GM23338 (cell line): Measurements from ENCODE around the gene LIMK2. TPM values are rescaled to one million over a fixed set of nuclear protein-coding genes. Genes with fewer than 3 reads are reported as not detected.
A peak's percentile ranks its signal among the peaks of the same experiment; 100 is the strongest.

Experiments used
- ATAC-seq: fragments of 200-7000 bp; cut with Tn5 transposase; 3 replicates; pipeline ENCODE4 v1.9.1; 2020
- DNase-seq: peaks from one replicate; pipeline ENCODE4 v3.0.0-alpha.2; 2015; ENCODE audit warnings: low spot score
- H2AFZ ChIP-seq: fragments of 200-600 bp; sonication (generic); 2 replicates; pipeline ENCODE4 v1.8.0; 2016; ENCODE audit warnings: antibody characterized with exemption, mild to moderate bottlenecking, moderate library complexity
- H3F3A ChIP-seq: fragments of 200-600 bp; sonication (generic); replicated peaks from 2 replicates; pipeline ENCODE4 v1.8.0; 2017; ENCODE audit warnings: antibody characterized with exemption, mixed run types, low read depth
- H3K27ac ChIP-seq: fragments of 200-600 bp; sonication (generic); 2 replicates; pipeline ENCODE4 v1.6.1; 2016; ENCODE audit warnings: low read depth
- H3K27me3 ChIP-seq: fragments of 200-600 bp; sonication (generic); 2 replicates; pipeline ENCODE4 v1.8.0; 2016; ENCODE audit warnings: mild to moderate bottlenecking, mixed run types, moderate library complexity; ENCODE audit not compliant: insufficient read depth
- H3K36me3 ChIP-seq: fragments of 200-600 bp; sonication (generic); 2 replicates; pipeline ENCODE4 v1.8.0; 2016; ENCODE audit warnings: mild to moderate bottlenecking; ENCODE audit not compliant: insufficient read depth
- H3K4me1 ChIP-seq: fragments of 200-600 bp; sonication (generic); 2 replicates; pipeline ENCODE4 v1.8.0; 2016; ENCODE audit warnings: mild to moderate bottlenecking, moderate library complexity; ENCODE audit not compliant: insufficient read depth
- H3K4me2 ChIP-seq: fragments of 200-600 bp; sonication (generic); 2 replicates; pipeline ENCODE4 v1.7.1; 2017; ENCODE audit warnings: mixed run types
- H3K4me3 ChIP-seq: fragments of 200-600 bp; sonication (generic); 2 replicates; pipeline ENCODE4 v1.6.1; 2016; ENCODE audit warnings: mixed run types
- H3K79me2 ChIP-seq: fragments of 200-600 bp; sonication (generic); replicated peaks from 2 replicates; pipeline ENCODE4 v1.8.0; 2017; ENCODE audit warnings: mild to moderate bottlenecking; ENCODE audit not compliant: insufficient read depth
- H3K9me2 ChIP-seq: fragments of 200-600 bp; sonication (generic); 2 replicates; pipeline ENCODE4 v1.8.0; 2017; ENCODE audit not compliant: insufficient read depth
- H4K20me1 ChIP-seq: fragments of 200-600 bp; sonication (generic); replicated peaks from 2 replicates; pipeline ENCODE4 v1.8.0; 2017; ENCODE audit warnings: mild to moderate bottlenecking; ENCODE audit not compliant: insufficient read depth
- H3K27ac Mint-ChIP-seq: 2 replicates; pipeline ENCODE4 v1.8.0; 2020; ENCODE audit warnings: inconsistent platforms, mild to moderate bottlenecking, moderate library complexity, mixed read lengths
- H3K27me3 Mint-ChIP-seq: 3 replicates; pipeline ENCODE4 v1.8.0; 2022; ENCODE audit warnings: low read depth, mild to moderate bottlenecking, moderate library complexity, mixed read lengths, inconsistent platforms; ENCODE audit not compliant: insufficient read depth, poor library complexity
- H3K36me3 Mint-ChIP-seq: 3 replicates; pipeline ENCODE4 v1.8.0; 2021; ENCODE audit warnings: low read depth, mild to moderate bottlenecking, inconsistent platforms, moderate library complexity, mixed read lengths
- H3K4me1 Mint-ChIP-seq: 3 replicates; pipeline ENCODE4 v1.8.0; 2020; ENCODE audit warnings: mild to moderate bottlenecking, inconsistent platforms, mixed read lengths
- H3K4me3 Mint-ChIP-seq: 3 replicates; pipeline ENCODE4 v1.8.0; 2021; ENCODE audit warnings: moderate library complexity, mild to moderate bottlenecking, inconsistent platforms, mixed read lengths
- H3K9me3 Mint-ChIP-seq: 3 replicates; pipeline ENCODE4 v1.8.0; 2020; ENCODE audit warnings: moderate library complexity, mild to moderate bottlenecking, inconsistent platforms, mixed read lengths
- CREB1 ChIP-seq: fragments of 250-450 bp; sonication (Bioruptor Pico); IDR thresholded peaks from 2 replicates; pipeline ENCODE4 v1.5.0; 2020; ENCODE audit warnings: low read depth, mild to moderate bottlenecking, moderate library complexity
- ZNF331 ChIP-seq: fragments of 250-450 bp; sonication (Bioruptor Pico); IDR thresholded peaks from 2 replicates; pipeline ENCODE4 v1.5.0; 2020; ENCODE audit warnings: low read depth, mild to moderate bottlenecking, moderate library complexity
- polyA plus RNA-seq: library from polyadenylated mRNA; unstranded; fragments of >200 nt; fragmentation: Nextera tagmentation; extraction: Ambion mirVana; gene quantifications from 2 replicates; pipeline ENCODE4 v1.2.1, GENCODE V29; 2016
- total RNA-seq: library from RNA; depleted of rRNA; stranded (reverse); fragments of >200 nt; shearing (Covaris generic); gene quantifications from 2 replicates; pipeline ENCODE4 v1.2.3, GENCODE V29; 2014
- TF ChIP-seq, protein P1 (sequence below): fragments of 250-450 bp; sonication (Bioruptor Pico); IDR thresholded peaks from 2 replicates; pipeline ENCODE4 v1.5.0; 2020; ENCODE audit warnings: mild to moderate bottlenecking, moderate library complexity

LIMK2 gene
- total and polyA plus RNA-seq, 2 experiments from 2014 or later = 12.5 to 39.8 TPM

DNA sequence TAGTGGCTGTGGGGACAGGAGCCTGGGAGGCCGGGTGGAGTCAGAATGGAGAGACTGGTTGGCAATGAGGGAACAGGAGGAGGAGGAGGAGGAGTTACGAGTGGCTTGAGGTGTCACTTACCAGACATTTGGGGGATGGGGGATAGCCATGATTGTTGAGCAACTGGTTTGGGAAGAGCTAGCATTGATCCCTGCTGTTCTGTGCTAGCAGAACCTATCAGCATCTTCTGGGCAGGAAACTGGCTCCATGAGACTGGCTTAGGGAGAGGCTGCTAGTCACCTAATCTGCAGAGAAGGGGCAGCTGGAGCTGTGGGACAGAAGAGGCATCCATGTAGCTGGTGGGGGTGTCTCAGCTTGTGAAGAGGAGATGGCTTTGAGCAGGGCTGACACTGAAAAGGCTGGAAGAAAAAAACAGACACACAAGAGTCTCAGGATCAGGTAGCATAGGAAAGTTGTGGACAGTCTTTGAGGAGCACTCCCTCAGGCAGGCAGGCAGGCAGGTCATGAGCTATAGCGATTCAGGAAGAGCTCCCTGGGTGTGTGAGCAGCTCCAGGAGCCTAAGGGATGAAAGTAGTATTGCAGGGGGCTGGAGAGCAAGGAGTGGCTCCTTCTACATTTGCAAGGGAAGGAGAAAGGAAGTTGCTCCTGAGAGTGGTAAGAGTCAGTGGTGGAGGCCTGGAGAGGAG, 57.9 kb downstream of the LIMK2 start:
- H3K27ac ChIP-seq = peak overlapping the region; percentile 87

More for the DNA sequence above, 57.9 kb downstream of the LIMK2 start:
- no peaks in the 10 kb centered on the region for H4K20me1 ChIP-seq
- TF ChIP-seq ZNF331 (CRISPR knock-in tag) (no peak), CREB1 (CRISPR knock-in tag) (peak; percentile 40; the same call in 1 of the 2 replicates)
- TF ChIP-seq, protein P1, sequence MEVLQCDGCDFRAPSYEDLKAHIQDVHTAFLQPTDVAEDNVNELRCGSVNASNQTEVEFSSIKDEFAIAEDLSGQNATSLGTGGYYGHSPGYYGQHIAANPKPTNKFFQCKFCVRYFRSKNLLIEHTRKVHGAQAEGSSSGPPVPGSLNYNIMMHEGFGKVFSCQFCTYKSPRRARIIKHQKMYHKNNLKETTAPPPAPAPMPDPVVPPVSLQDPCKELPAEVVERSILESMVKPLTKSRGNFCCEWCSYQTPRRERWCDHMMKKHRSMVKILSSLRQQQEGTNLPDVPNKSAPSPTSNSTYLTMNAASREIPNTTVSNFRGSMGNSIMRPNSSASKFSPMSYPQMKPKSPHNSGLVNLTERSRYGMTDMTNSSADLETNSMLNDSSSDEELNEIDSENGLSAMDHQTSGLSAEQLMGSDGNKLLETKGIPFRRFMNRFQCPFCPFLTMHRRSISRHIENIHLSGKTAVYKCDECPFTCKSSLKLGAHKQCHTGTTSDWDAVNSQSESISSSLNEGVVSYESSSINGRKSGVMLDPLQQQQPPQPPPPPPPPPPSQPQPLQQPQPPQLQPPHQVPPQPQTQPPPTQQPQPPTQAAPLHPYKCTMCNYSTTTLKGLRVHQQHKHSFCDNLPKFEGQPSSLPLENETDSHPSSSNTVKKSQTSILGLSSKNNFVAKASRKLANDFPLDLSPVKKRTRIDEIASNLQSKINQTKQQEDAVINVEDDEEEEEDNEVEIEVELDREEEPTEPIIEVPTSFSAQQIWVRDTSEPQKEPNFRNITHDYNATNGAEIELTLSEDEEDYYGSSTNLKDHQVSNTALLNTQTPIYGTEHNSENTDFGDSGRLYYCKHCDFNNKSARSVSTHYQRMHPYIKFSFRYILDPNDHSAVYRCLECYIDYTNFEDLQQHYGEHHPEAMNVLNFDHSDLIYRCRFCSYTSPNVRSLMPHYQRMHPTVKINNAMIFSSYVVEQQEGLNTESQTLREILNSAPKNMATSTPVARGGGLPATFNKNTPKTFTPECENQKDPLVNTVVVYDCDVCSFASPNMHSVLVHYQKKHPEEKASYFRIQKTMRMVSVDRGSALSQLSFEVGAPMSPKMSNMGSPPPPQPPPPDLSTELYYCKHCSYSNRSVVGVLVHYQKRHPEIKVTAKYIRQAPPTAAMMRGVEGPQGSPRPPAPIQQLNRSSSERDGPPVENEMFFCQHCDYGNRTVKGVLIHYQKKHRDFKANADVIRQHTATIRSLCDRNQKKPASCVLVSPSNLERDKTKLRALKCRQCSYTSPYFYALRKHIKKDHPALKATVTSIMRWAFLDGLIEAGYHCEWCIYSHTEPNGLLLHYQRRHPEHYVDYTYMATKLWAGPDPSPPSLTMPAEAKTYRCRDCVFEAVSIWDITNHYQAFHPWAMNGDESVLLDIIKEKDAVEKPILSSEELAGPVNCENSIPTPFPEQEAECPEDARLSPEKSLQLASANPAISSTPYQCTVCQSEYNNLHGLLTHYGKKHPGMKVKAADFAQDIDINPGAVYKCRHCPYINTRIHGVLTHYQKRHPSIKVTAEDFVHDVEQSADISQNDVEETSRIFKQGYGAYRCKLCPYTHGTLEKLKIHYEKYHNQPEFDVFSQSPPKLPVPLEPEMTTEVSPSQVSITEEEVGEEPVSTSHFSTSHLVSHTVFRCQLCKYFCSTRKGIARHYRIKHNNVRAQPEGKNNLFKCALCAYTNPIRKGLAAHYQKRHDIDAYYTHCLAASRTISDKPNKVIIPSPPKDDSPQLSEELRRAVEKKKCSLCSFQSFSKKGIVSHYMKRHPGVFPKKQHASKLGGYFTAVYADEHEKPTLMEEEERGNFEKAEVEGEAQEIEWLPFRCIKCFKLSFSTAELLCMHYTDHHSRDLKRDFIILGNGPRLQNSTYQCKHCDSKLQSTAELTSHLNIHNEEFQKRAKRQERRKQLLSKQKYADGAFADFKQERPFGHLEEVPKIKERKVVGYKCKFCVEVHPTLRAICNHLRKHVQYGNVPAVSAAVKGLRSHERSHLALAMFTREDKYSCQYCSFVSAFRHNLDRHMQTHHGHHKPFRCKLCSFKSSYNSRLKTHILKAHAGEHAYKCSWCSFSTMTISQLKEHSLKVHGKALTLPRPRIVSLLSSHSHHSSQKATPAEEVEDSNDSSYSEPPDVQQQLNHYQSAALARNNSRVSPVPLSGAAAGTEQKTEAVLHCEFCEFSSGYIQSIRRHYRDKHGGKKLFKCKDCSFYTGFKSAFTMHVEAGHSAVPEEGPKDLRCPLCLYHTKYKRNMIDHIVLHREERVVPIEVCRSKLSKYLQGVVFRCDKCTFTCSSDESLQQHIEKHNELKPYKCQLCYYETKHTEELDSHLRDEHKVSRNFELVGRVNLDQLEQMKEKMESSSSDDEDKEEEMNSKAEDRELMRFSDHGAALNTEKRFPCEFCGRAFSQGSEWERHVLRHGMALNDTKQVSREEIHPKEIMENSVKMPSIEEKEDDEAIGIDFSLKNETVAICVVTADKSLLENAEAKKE (CRISPR knock-in tag) = peak; percentile 28; the same call in 1 of the 2 replicates
- peak; percentile 82 for ATAC-seq
- DNase-seq = peak; percentile 79
- no peaks in the 10 kb centered on the region for H3K27me3 Mint-ChIP-seq
- peaks cover 6% of the 10 kb centered on the region; the same call in 1 of the 2 replicates for H3K4me1 ChIP-seq
- no peak overlapping the region for H2AFZ ChIP-seq
- H3K27me3 ChIP-seq = no peaks in the 10 kb centered on the region
- no peaks in the 10 kb centered on the region for H3K9me2 ChIP-seq
- H3K79me2 ChIP-seq = no peaks in the 10 kb centered on the region
- H3K36me3 Mint-ChIP-seq = peaks cover 69% of the 10 kb centered on the region
- H3K9me3 Mint-ChIP-seq = no peaks in the 10 kb centered on the region
- H3K4me1 Mint-ChIP-seq = peaks cover 17% of the 10 kb centered on the region
- H3K4me2 ChIP-seq = peak overlapping the region; percentile 74
- peaks cover 9% of the 10 kb centered on the region for H3K36me3 ChIP-seq
- H3K4me3 ChIP-seq = peak overlapping the region; percentile 27; the same call in 1 of the 2 replicates
- H3F3A ChIP-seq = 0 out of 2 replicates have a peak, but pooled peaks cover 3% of the 10 kb centered on the region
- H3K27ac Mint-ChIP-seq = peak overlapping the region; percentile 94
- H3K4me3 Mint-ChIP-seq = peak overlapping the region; percentile 42
